Loucy (cell line): Measurements from ENCODE around the gene PEX16.

ENCODE experiments used
- H2AFZ ChIP-seq: fragments of 200-600 bp; sonication (generic); 2 replicates; pipeline ENCODE4 v1.6.0; 2016; ENCODE audit warnings: antibody characterized with exemption, mild to moderate bottlenecking, low read length, moderate library complexity
- H3F3A ChIP-seq: fragments of 200-600 bp; 2 replicates; pipeline ENCODE4 v1.6.0; 2016; ENCODE audit warnings: antibody characterized with exemption, low read depth, mild to moderate bottlenecking
- H3K27me3 ChIP-seq: fragments of 200-600 bp; sonication (generic); 2 replicates; pipeline ENCODE4 v1.6.1; 2014; ENCODE audit warnings: low read length, mild to moderate bottlenecking; ENCODE audit not compliant: insufficient read depth, poor library complexity, severe bottlenecking
- H3K36me3 ChIP-seq: fragments of 200-600 bp; sonication (generic); 2 replicates; pipeline ENCODE4 v1.6.1; 2016; ENCODE audit warnings: low read length; ENCODE audit not compliant: insufficient read depth
- H3K4me1 ChIP-seq: fragments of 200-600 bp; sonication (generic); 2 replicates; pipeline ENCODE4 v1.5.1; 2014; ENCODE audit warnings: low read length, mild to moderate bottlenecking; ENCODE audit not compliant: insufficient read depth, poor library complexity, severe bottlenecking
- H3K4me2 ChIP-seq: fragments of 200-600 bp; sonication (generic); 2 replicates; pipeline ENCODE4 v1.6.0; 2014; ENCODE audit warnings: antibody characterized with exemption, low read length, low read depth, mild to moderate bottlenecking; ENCODE audit not compliant: poor library complexity, severe bottlenecking
- H3K4me3 ChIP-seq: fragments of 200-600 bp; sonication (generic); 2 replicates; pipeline ENCODE4 v1.5.1; 2014; ENCODE audit warnings: low read length, mild to moderate bottlenecking, mixed read lengths; ENCODE audit not compliant: poor library complexity, severe bottlenecking
- H3K79me2 ChIP-seq: fragments of 200-600 bp; sonication (generic); 2 replicates; pipeline ENCODE4 v1.6.1; 2014; ENCODE audit warnings: low read length; ENCODE audit not compliant: insufficient read depth
- H3K9ac ChIP-seq: fragments of 200-600 bp; sonication (generic); 2 replicates; pipeline ENCODE4 v1.6.0; 2014; ENCODE audit warnings: mild to moderate bottlenecking, low read depth, low read length, moderate library complexity; ENCODE audit not compliant: poor library complexity, severe bottlenecking
- H3K9me2 ChIP-seq: fragments of 200-600 bp; sonication (generic); replicated peaks from 2 replicates; pipeline ENCODE4 v1.6.1; 2016; ENCODE audit warnings: low read depth, low read length, mixed read lengths
- H3K9me3 ChIP-seq: fragments of 200-600 bp; sonication (generic); 2 replicates; pipeline ENCODE4 v1.6.1; 2014; ENCODE audit warnings: mild to moderate bottlenecking, antibody characterized with exemption, low read length, low read depth; ENCODE audit not compliant: insufficient read depth
- H4K20me1 ChIP-seq: fragments of 200-600 bp; sonication (generic); 2 replicates; pipeline ENCODE4 v1.6.0; 2014; ENCODE audit warnings: antibody characterized with exemption, low read length, mild to moderate bottlenecking; ENCODE audit not compliant: insufficient read depth, poor library complexity, severe bottlenecking
- CTCF ChIP-seq: fragments of 200-600 bp; sonication (generic); conservative IDR thresholded peaks from 2 replicates; pipeline ENCODE4 v1.5.1; 2014; ENCODE audit warnings: mild to moderate bottlenecking, antibody characterized with exemption, low read length
- EZH2phosphoT487 ChIP-seq: fragments of 200-600 bp; IDR thresholded peaks from 2 replicates; pipeline ENCODE4 v1.6.1; 2018; ENCODE audit warnings: antibody characterized with exemption, mild to moderate bottlenecking, moderate library complexity, borderline replicate concordance

PEX16 gene

GRCh38 chr11:45917623-45918330 is at the start of gene PEX16:
TSS of gene PEX16 (minus strand) at chr11:45917877. CDS start at chr11:45917811, 66 bp downstream.
- Histone ChIP-seq H3K9ac (peak within 1 kb of the TSS; percentile 89), H3K4me1 (peaks cover 29% of the 10 kb centered on the region), H3K27me3 (no peaks in the 10 kb centered on the region), H3K4me2 (peak within 1 kb of the TSS; percentile 91), H3K36me3 (peaks cover 17% of the 10 kb centered on the region; the same call in 1 of the 2 replicates), H3K4me3 (peak within 1 kb of the TSS; percentile 94), H3K9me2 (no peaks in the 10 kb centered on the region), H2AFZ (peak within 1 kb of the TSS; percentile 96), H3F3A (peaks cover 3% of the 10 kb centered on the region; the same call in 1 of the 2 replicates), H3K9me3 (no peaks in the 10 kb centered on the region), H3K79me2 (peaks cover 23% of the 10 kb centered on the region), H4K20me1 (peaks cover 22% of the 10 kb centered on the region)
- TF ChIP-seq EZH2phosphoT487 (no peak), CTCF (no peak)

- Histone ChIP-seq H3F3A (no peaks in the 10 kb centered on the region), H3K79me2 (no peaks in the 10 kb centered on the region), H3K9me2 (no peaks in the 10 kb centered on the region), H3K9me3 (no peaks in the 10 kb centered on the region), H4K20me1 (no peaks in the 10 kb centered on the region), H3K9ac (no peak overlapping the region), H2AFZ (no peak overlapping the region), H3K4me2 (no peak overlapping the region), H3K4me3 (no peak overlapping the region), H3K4me1 (no peaks in the 10 kb centered on the region), H3K27me3 (no peaks in the 10 kb centered on the region), H3K36me3 (peaks cover 80% of the 10 kb centered on the region)
- TF ChIP-seq CTCF (peak; percentile 97), EZH2phosphoT487 (no peak)
These were observed 47.3 kb upstream of the PEX16 start for GRCh38 chr11:45964911-45965389.

- Histone ChIP-seq H3K27me3 (no peaks in the 10 kb centered on the region), H3K4me2 (no peak overlapping the region), H3K9me3 (no peaks in the 10 kb centered on the region), H3F3A (no peaks in the 10 kb centered on the region), H3K9me2 (no peaks in the 10 kb centered on the region), H2AFZ (no peak overlapping the region), H3K36me3 (peaks cover 56% of the 10 kb centered on the region), H3K79me2 (no peaks in the 10 kb centered on the region), H3K4me1 (no peaks in the 10 kb centered on the region), H4K20me1 (no peaks in the 10 kb centered on the region), H3K4me3 (no peak overlapping the region), H3K9ac (no peak overlapping the region)
- TF ChIP-seq EZH2phosphoT487 (no peak), CTCF (no peak)
These were observed 44.1 kb upstream of the PEX16 start for GRCh38 chr11:45961751-45962240.
